SK-N-SH (cell line): ENCODE data around the gene DNMBP. TPM values are rescaled to one million over a fixed set of nuclear protein-coding genes. Genes with fewer than 3 reads are reported as not detected.
A peak's percentile ranks its signal among the peaks of the same experiment; 100 is the strongest.

ENCODE experiments used
- CTCF ChIA-PET: fragments of 300-600, 350-600 bp; formaldehyde crosslinking; extraction: SDS; loops from one replicate; lab custom pipeline; 2021; lab: Yijun Ruan, JAX
- POLR2A ChIA-PET: fragments of 350-600 bp; sonication (Branson Sonifier 250); formaldehyde crosslinking; extraction: SDS; loops from one replicate; lab custom pipeline; 2020; ENCODE audit warnings: antibody characterized with exemption, inconsistent platforms; lab: Yijun Ruan, JAX
- DNase-seq: peaks from one replicate; pipeline ENCODE4 v3.0.0; 2012
- H2AFZ ChIP-seq: fragments of 200-600 bp; sonication (generic); 2 replicates; pipeline ENCODE4 v1.8.1; 2016; ENCODE audit warnings: antibody characterized with exemption, mild to moderate bottlenecking, low read depth
- H3F3A ChIP-seq: fragments of 200-600 bp; sonication (generic); replicated peaks from 2 replicates; pipeline ENCODE3; 2016; ENCODE audit warnings: antibody characterized with exemption, mild to moderate bottlenecking; ENCODE audit not compliant: insufficient read depth
- H3K27ac ChIP-seq, 2 experiments: fragments of 200-500 bp in 1 of 2; fragments of 200-600 bp in 1 of 2; sonication (Bioruptor generic) in 1 of 2; sonication (generic), shearing (Covaris generic) in 1 of 2; 2 replicates each; pipeline versions ENCODE4 v1.5.1 to v1.6.1; 2014 to 2016; ENCODE audit warnings: low read depth in 2 of 2, inconsistent platforms in 1 of 2, low read length in 1 of 2, mild to moderate bottlenecking in 1 of 2, mixed read lengths in 1 of 2
- H3K27me3 ChIP-seq: fragments of 200-600 bp; sonication (generic), shearing (Covaris generic); 2 replicates; pipeline ENCODE4 v1.6.1; 2016; ENCODE audit warnings: mixed run types; ENCODE audit not compliant: insufficient read depth
- H3K36me3 ChIP-seq, 2 experiments: fragments of 200-500 bp in 1 of 2; fragments of 200-600 bp in 1 of 2; sonication (Bioruptor generic) in 1 of 2; sonication (generic) in 1 of 2; replicated peaks in 1 of 2; 2 replicates each; pipeline versions ENCODE3 to v1.5.1; 2014 to 2016; ENCODE audit warnings: low read length in 1 of 2, mild to moderate bottlenecking in 1 of 2; ENCODE audit not compliant: insufficient read depth in 2 of 2, control insufficient read depth in 1 of 2
- H3K4me1 ChIP-seq, 2 experiments: fragments of 200-500 bp in 1 of 2; fragments of 200-600 bp in 1 of 2; sonication (Bioruptor generic) in 1 of 2; sonication (generic), shearing (Covaris generic) in 1 of 2; 2 replicates each; pipeline versions ENCODE4 v1.5.1 to v1.6.1; 2014 to 2016; ENCODE audit warnings: low read depth in 1 of 2, low read length in 1 of 2, mixed run types in 1 of 2; ENCODE audit not compliant: insufficient read depth in 2 of 2, control insufficient read depth in 1 of 2
- H3K4me2 ChIP-seq: fragments of 200-600 bp; sonication (generic), shearing (Covaris generic); 2 replicates; pipeline ENCODE4 v1.6.1; 2017; ENCODE audit warnings: mixed run types
- H3K4me3 ChIP-seq, 2 experiments: fragments of 200-500 bp in 1 of 2; fragments of 200-600 bp in 1 of 2; sonication (Bioruptor generic) in 1 of 2; sonication (generic), shearing (Covaris generic) in 1 of 2; 2 replicates each; pipeline versions ENCODE4 v1.5.1 to v1.8.1; 2014 to 2016; ENCODE audit warnings: low read depth in 2 of 2, inconsistent platforms in 1 of 2, low read length in 1 of 2, mild to moderate bottlenecking in 1 of 2, mixed read lengths in 1 of 2, moderate library complexity in 1 of 2
- H3K79me2 ChIP-seq: fragments of 200-600 bp; sonication (generic); 2 replicates; pipeline ENCODE4 v1.8.1; 2017; ENCODE audit warnings: mild to moderate bottlenecking; ENCODE audit not compliant: insufficient read depth
- H3K9ac ChIP-seq: fragments of 200-600 bp; sonication (generic); 2 replicates; pipeline ENCODE4 v1.6.1; 2017; ENCODE audit warnings: mixed run types
- H3K9me2 ChIP-seq: fragments of 200-600 bp; sonication (generic); 2 replicates; pipeline ENCODE4 v1.6.1; 2017; ENCODE audit warnings: mixed run types
- H3K9me3 ChIP-seq: fragments of 200-600 bp; sonication (generic); 2 replicates; pipeline ENCODE4 v1.6.1; 2017; ENCODE audit warnings: mixed run types, mild to moderate bottlenecking, moderate library complexity
- H4K20me1 ChIP-seq: fragments of 200-600 bp; sonication (generic); 2 replicates; pipeline ENCODE4 v1.6.1; 2017; ENCODE audit warnings: mild to moderate bottlenecking, mixed run types; ENCODE audit not compliant: insufficient read depth
- EP300 ChIP-seq, 2 experiments: IDR thresholded peaks; 2 replicates each; pipeline versions ENCODE4 v1.4.0 to v1.6.1; 2012; ENCODE audit warnings: borderline replicate concordance in 1 of 2, low read depth in 1 of 2, low read length in 1 of 2
- GABPA ChIP-seq: IDR thresholded peaks from 2 replicates; pipeline ENCODE4 v1.4.0; 2012; ENCODE audit warnings: low read depth, mild to moderate bottlenecking
- JUND ChIP-seq: IDR thresholded peaks from 2 replicates; pipeline ENCODE4 v1.4.0; 2012
- MEF2A ChIP-seq: IDR thresholded peaks from 2 replicates; pipeline ENCODE4 v1.4.0; 2012; ENCODE audit warnings: low read depth, borderline replicate concordance
- NFIC ChIP-seq: IDR thresholded peaks from 2 replicates; pipeline ENCODE4 v1.4.0; 2012; ENCODE audit warnings: borderline replicate concordance
- PBX3 ChIP-seq: IDR thresholded peaks from 2 replicates; pipeline ENCODE4; 2012
- POLR2AphosphoS5 ChIP-seq: IDR thresholded peaks from 2 replicates; pipeline ENCODE4 v1.6.1; 2012; ENCODE audit warnings: low read depth, low read length
- RCOR1 ChIP-seq: fragments of 150-350 bp; IDR thresholded peaks from 2 replicates; pipeline ENCODE4 v1.6.1; 2017; ENCODE audit warnings: antibody characterized with exemption, low read length
- REST ChIP-seq: IDR thresholded peaks from 2 replicates; pipeline ENCODE4 v1.6.1; 2012; ENCODE audit warnings: mild to moderate bottlenecking, low read depth, low read length, moderate library complexity
- RXRA ChIP-seq: IDR thresholded peaks from 2 replicates; pipeline ENCODE4 v1.4.0; 2012; ENCODE audit warnings: low read depth, mild to moderate bottlenecking, borderline replicate concordance
- SMC3 ChIP-seq: IDR thresholded peaks from 2 replicates; pipeline ENCODE4 v1.6.1; 2012; ENCODE audit warnings: low read depth, low read length, improper control_type of control experiment
- TCF12 ChIP-seq: IDR thresholded peaks from 2 replicates; pipeline ENCODE4 v1.4.0; 2012
- WGBS: methylation state at CpG from one replicate; pipeline ENCODE4 v1.1.6; 2017; ENCODE audit warnings: low lambda C conversion rate; 5-methylcytosine and 5-hydroxymethylcytosine counted together
- polyA plus RNA-seq, 3 experiments: library from polyadenylated mRNA; depleted of rRNA; stranded (reverse); fragments of >200 nt; gene quantifications; 2 replicates each; pipeline ENCODE4 v1.2.3, GENCODE V29; 2012

DNMBP gene
- polyA plus RNA-seq, 1 of the 3 experiments (the other 2 are of a cell fraction) = 40.2 TPM

GRCh38 chr10:99996671-99997648 lies 12.8 kb downstream of the DNMBP start:
- H3K79me2 ChIP-seq = peaks cover 100% of the 10 kb centered on the region
- H3K9me2 ChIP-seq = no peaks in the 10 kb centered on the region
- H3K27ac ChIP-seq = peak overlapping the region; percentile 55 to 83
- POLR2A ChIA-PET = interaction anchor here (0.7 kb wide), 1 partner anchor 1721 kb away, joined by 3 read pairs; no protein-coding TSS in a partner anchor
- H3K4me3 ChIP-seq = 0 out of 4 replicates have a peak overlapping the region, but pooled peaks of 1 of the 2 experiments have one; percentile 14
- no peaks in the 10 kb centered on the region for H3K9me3 ChIP-seq
- TF ChIP-seq TCF12 (peak; percentile 86), JUND (peak; percentile 26; the same call in 1 of the 2 replicates), RCOR1 (peak; percentile 28; the same call in 1 of the 2 replicates), REST (no peak), RXRA (peak; percentile 66; the same call in 1 of the 2 replicates), PBX3 (0 out of 2 replicates have a peak, but pooled peaks have one; percentile 28), MEF2A (peak; percentile 44), NFIC (peak; percentile 78), EP300 (IDR thresholded peaks at IDR 0.05; ENCODE audit: borderline replicate concordance in 1 of 2, low read depth in 1 of 2, low read length in 1 of 2) (peak; percentile 31 to 51; a peak in 1 of 4 replicates), SMC3 (no peak), POLR2AphosphoS5 (peak; percentile 58; the same call in 1 of the 2 replicates), GABPA (no peak)
- peaks cover 30% of the 10 kb centered on the region for H3F3A ChIP-seq
- 17% methylated on average over 4 of the region's 4 CpGs for WGBS
- H4K20me1 ChIP-seq = peaks cover 88% of the 10 kb centered on the region
- peak overlapping the region; percentile 42; the same call in 1 of the 2 replicates for H3K9ac ChIP-seq
- DNase-seq = no peak
- H2AFZ ChIP-seq = no peak overlapping the region
- H3K4me2 ChIP-seq = peak overlapping the region; percentile 56
- CTCF ChIA-PET = interaction anchor here (8.5 kb wide), 1 partner anchor 13 kb away, joined by 64 read pairs; the partner anchor contains the start of gene DNMBP
- peaks cover 4 to 52% of the 10 kb centered on the region in 2 experiments for H3K4me1 ChIP-seq
- peaks cover 3 to 58% of the 10 kb centered on the region in 2 experiments for H3K36me3 ChIP-seq
- H3K27me3 ChIP-seq = no peaks in the 10 kb centered on the region
